ENCODE data around the gene MRAP2.
"Not testable (repeated sequence)": the region's sequence is repeated elsewhere in the genome, so short reads cannot be mapped to it uniquely, and the experiment has no call there.

The MRAP2 gene

GRCh38 chr6:84019842-84020211 is 13.7 kb upstream of the MRAP2 start:
- no peak overlapping the region for H3K9ac ChIP-seq (ENCODE audit: insufficient read length)
- DNase-seq (ENCODE audit: low read depth, low spot score) = no peak
- no peaks in the 10 kb centered on the region for H3K36me3 ChIP-seq (ENCODE audit: insufficient read depth, low read length)
- no peak overlapping the region for H3K4me3 ChIP-seq
- H3K9me3 ChIP-seq (ENCODE audit: low read depth, low read length) = no peaks in the 10 kb centered on the region
- no peak overlapping the region for H3K27ac ChIP-seq
- no peak for TF ChIP-seq FOXP2 (optimal IDR thresholded peaks at IDR 0.05; ENCODE audit: control extremely low read depth, extremely low read length, insufficient read depth)
- TF ChIP-seq POLR2AphosphoS5 (IDR thresholded peaks at IDR 0.05; ENCODE audit: borderline replicate concordance, low read depth, low read length) = no peak
- TF ChIP-seq EZH2 (IDR thresholded peaks at IDR 0.05) = no peak

DNA sequence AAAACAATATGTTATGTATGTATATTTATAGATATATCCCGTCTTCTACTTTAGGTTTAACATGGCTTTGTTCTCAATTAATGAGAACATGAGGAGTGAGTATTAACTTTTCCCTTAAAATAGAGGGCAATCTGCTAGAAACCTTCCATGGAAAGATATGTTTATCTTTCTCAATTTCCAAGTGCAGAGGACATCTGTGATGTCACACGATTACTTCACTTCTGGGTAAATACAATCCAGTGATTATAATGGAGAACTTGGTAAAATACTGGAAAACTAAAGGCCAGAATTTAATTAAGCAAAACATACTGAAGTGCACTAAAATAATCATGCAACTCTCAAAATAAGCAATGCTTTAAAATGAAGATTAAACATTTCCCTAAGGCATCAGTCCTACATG is 11.9 kb upstream of the MRAP2 start:
- H3K9me3 ChIP-seq (ENCODE audit: low read depth, low read length) = no peaks in the 10 kb centered on the region
- H3K9ac ChIP-seq (ENCODE audit: insufficient read length) = no peak overlapping the region
- no peak for TF ChIP-seq FOXP2 (optimal IDR thresholded peaks at IDR 0.05; ENCODE audit: control extremely low read depth, extremely low read length, insufficient read depth)
- TF ChIP-seq POLR2AphosphoS5 (IDR thresholded peaks at IDR 0.05; ENCODE audit: borderline replicate concordance, low read depth, low read length) = no peak
- TF ChIP-seq EZH2 (IDR thresholded peaks at IDR 0.05) = no peak
- no peaks in the 10 kb centered on the region for H3K36me3 ChIP-seq (ENCODE audit: insufficient read depth, low read length)
- no peak overlapping the region for H3K4me3 ChIP-seq
- DNase-seq (ENCODE audit: low read depth, low spot score) = no peak
- H3K27ac ChIP-seq = no peak overlapping the region

GRCh38 chr6:84026721-84027164 is 6.8 kb upstream of the MRAP2 start:
- Histone ChIP-seq H3K9ac (ENCODE audit: insufficient read length) (no peak overlapping the region), H3K27ac (no peak overlapping the region), H3K9me3 (ENCODE audit: low read depth, low read length) (no peaks in the 10 kb centered on the region), H3K36me3 (ENCODE audit: insufficient read depth, low read length) (no peaks in the 10 kb centered on the region), H3K4me3 (no peak overlapping the region)
- no peak for DNase-seq (ENCODE audit: low read depth, low spot score)
- no peak for TF ChIP-seq EZH2 (IDR thresholded peaks at IDR 0.05)
- TF ChIP-seq POLR2AphosphoS5 (IDR thresholded peaks at IDR 0.05; ENCODE audit: borderline replicate concordance, low read depth, low read length) = no peak
- TF ChIP-seq FOXP2 (optimal IDR thresholded peaks at IDR 0.05; ENCODE audit: control extremely low read depth, extremely low read length, insufficient read depth) = no peak

DNA sequence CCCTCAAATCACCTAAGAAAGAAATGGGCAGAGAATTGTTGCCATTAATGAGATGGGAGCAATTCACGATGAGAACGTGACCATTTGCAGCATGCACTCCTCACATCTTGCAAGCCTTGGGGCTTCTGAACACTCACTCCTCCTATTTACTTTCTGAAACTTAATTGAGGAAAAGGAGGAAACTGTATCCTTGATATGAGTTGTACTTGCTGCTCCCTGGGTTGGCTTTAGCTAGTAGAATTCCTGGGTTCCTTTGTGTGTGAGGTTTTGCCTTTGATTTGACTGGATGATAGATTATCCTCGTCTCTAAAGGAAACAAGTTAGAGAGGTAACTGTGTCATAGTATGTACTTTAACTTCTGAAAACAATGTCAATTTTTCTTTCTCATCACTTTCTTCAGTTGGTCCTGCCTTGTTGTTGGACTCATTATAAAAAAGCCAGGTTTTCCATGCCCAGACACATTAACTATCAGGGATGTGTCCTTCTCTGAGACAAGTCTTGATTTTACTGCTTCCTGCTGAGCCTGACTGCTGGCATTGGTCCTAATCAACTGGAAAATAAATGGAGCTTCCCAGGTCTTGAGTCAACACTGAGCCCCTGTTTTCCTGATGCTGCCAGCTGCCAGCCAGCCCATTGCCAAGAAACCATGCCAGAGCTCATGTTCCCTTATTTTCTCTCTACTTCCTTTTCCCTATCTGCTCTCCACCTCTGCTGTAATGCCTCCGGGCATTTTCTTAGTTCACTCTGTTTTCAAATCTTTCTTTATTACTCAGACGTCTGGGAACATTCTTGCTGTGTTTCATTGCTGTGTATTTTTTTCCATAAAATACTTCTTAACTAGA is 6.0 kb upstream of the MRAP2 start:
- Histone ChIP-seq H3K36me3 (ENCODE audit: insufficient read depth, low read length) (no peaks in the 10 kb centered on the region), H3K4me3 (no peak overlapping the region; the same call in 1 of the 2 replicates), H3K9me3 (ENCODE audit: low read depth, low read length) (no peaks in the 10 kb centered on the region), H3K9ac (ENCODE audit: insufficient read length) (no peak overlapping the region), H3K27ac (no peak overlapping the region)
- no peak for TF ChIP-seq EZH2 (IDR thresholded peaks at IDR 0.05)
- no peak for TF ChIP-seq FOXP2 (optimal IDR thresholded peaks at IDR 0.05; ENCODE audit: control extremely low read depth, extremely low read length, insufficient read depth)
- no peak for TF ChIP-seq POLR2AphosphoS5 (IDR thresholded peaks at IDR 0.05; ENCODE audit: borderline replicate concordance, low read depth, low read length)
- peak; percentile 32 for DNase-seq (ENCODE audit: low read depth, low spot score)

GRCh38 chr6:84028350-84028749 is 5.2 kb upstream of the MRAP2 start:
- TF ChIP-seq EZH2 (IDR thresholded peaks at IDR 0.05) = no peak
- no peak for TF ChIP-seq FOXP2 (optimal IDR thresholded peaks at IDR 0.05; ENCODE audit: control extremely low read depth, extremely low read length, insufficient read depth)
- Histone ChIP-seq H3K9me3 (ENCODE audit: low read depth, low read length) (no peaks in the 10 kb centered on the region), H3K9ac (ENCODE audit: insufficient read length) (no peak overlapping the region), H3K4me3 (no peak overlapping the region), H3K27ac (no peak overlapping the region), H3K36me3 (ENCODE audit: insufficient read depth, low read length) (no peaks in the 10 kb centered on the region)
- no peak for DNase-seq (ENCODE audit: low read depth, low spot score)

DNA sequence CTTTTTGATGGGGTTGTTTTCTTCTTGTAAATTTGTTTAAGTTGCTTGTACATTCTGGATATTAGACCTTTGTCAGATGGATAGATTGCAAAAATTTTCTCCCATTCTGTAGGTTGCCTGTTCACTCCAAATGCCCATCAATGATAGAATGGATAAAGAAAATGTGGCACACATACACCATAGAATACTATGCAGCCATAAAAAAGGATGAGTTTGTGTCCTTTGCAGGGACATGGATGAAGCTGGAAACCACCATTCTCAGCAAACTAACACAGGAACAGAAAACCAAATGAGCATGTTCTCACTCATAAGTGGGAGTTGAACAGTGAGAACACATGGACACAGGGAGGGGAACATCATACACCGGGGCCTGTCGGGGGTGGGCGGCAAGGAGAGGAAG is 1.6 kb upstream of the MRAP2 start:
- H3K9me3 ChIP-seq (ENCODE audit: low read depth, low read length); H3K27ac ChIP-seq; H3K4me3 ChIP-seq; H3K9ac ChIP-seq (ENCODE audit: insufficient read length); H3K36me3 ChIP-seq (ENCODE audit: insufficient read depth, low read length); DNase-seq (ENCODE audit: low read depth, low spot score): not testable (repeated sequence)

DNA sequence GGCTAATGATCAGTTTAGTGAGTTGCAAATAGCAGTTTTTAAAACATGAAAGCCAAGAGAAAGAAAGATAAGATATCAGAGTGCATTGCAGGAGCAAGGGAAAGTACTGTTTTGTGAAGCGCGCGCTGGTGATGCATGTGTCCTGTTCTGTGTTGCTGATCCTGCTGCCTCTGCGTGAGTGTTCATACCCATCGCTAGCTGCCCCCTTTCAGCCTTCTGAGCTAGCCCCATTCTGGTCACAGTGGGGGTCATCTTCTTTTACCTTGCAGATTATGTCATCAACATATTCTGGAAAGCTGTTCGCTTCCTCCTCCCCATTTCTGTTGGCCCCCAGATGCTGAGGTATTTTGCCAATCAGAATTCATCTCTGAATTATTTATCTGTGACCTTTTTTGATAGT is 1.9 kb downstream of the MRAP2 start:
- Histone ChIP-seq H3K27ac (no peak overlapping the region), H3K9me3 (ENCODE audit: low read depth, low read length) (no peaks in the 10 kb centered on the region), H3K36me3 (ENCODE audit: insufficient read depth, low read length) (no peaks in the 10 kb centered on the region), H3K9ac (ENCODE audit: insufficient read length) (no peak overlapping the region), H3K4me3 (no peak overlapping the region)
- DNase-seq (ENCODE audit: low read depth, low spot score) = no peak
- TF ChIP-seq POLR2AphosphoS5 (IDR thresholded peaks at IDR 0.05; ENCODE audit: borderline replicate concordance, low read depth, low read length) (no peak), FOXP2 (optimal IDR thresholded peaks at IDR 0.05; ENCODE audit: control extremely low read depth, extremely low read length, insufficient read depth) (no peak), EZH2 (IDR thresholded peaks at IDR 0.05) (no peak)

DNA sequence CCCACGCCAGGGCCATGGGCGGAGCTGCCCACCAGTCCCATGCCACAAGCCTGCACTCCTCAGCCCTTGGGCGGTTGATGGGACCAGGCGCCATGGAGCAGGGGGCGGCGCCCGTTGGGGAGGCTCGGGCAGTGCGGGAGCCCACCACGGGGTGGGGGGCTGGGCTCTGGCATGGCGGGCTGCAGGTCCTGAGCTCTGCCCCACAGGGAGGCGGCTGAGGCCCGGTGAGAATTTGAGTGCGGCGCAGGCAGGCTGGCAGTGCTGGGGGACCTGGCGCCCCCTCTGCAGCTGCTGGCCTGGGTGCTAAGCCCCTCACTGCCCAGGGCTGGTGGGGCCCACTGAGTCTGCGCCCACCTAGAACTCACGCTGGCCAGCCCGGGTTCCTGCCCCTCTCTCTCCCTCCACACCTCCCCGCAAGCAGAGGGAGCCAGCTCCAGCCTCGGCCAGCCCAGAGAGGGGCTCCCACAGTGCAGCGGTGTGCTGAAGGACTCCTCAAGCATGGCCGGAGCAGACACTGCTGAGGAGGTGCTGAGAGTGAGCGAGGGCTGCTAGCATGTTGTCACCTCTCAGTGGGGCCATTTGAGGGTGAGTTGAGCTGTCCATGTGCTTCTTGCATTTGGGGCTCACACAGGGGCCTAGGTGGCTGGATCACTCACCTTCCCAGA is 4.0 kb downstream of the MRAP2 start:
- Histone ChIP-seq H3K27ac (no peak overlapping the region), H3K9ac (ENCODE audit: insufficient read length) (no peak overlapping the region), H3K4me3 (no peak overlapping the region), H3K36me3 (ENCODE audit: insufficient read depth, low read length) (no peaks in the 10 kb centered on the region), H3K9me3 (ENCODE audit: low read depth, low read length) (no peaks in the 10 kb centered on the region)
- DNase-seq (ENCODE audit: low read depth, low spot score) = no peak
- no peak for TF ChIP-seq EZH2 (IDR thresholded peaks at IDR 0.05)

GRCh38 chr6:84042603-84043002 is 9.0 kb downstream of the MRAP2 start:
- no peak for DNase-seq (ENCODE audit: low read depth, low spot score)
- no peak overlapping the region for H3K27ac ChIP-seq
- TF ChIP-seq EZH2 (IDR thresholded peaks at IDR 0.05) = no peak
- no peak overlapping the region for H3K9ac ChIP-seq (ENCODE audit: insufficient read length)
- H3K36me3 ChIP-seq (ENCODE audit: insufficient read depth, low read length) = no peaks in the 10 kb centered on the region
- no peak overlapping the region for H3K4me3 ChIP-seq
- no peaks in the 10 kb centered on the region for H3K9me3 ChIP-seq (ENCODE audit: low read depth, low read length)

All from SK-N-MC (cell line).